ENCODE results near the gene HTR2C. TPM values are rescaled to one million over a fixed set of nuclear protein-coding genes. Genes with fewer than 3 reads are reported as not detected.
"Not testable (repeated sequence)": the region's sequence is repeated elsewhere in the genome, so short reads cannot be mapped to it uniquely, and the experiment has no call there.

Gene HTR2C
- total and polyA plus RNA-seq, 4 experiments from 2014 or later = not detected

- H3K36me3 ChIP-seq (ENCODE audit: insufficient read depth, low read length) = no peaks in the 10 kb centered on the region
- H3K4me1 Mint-ChIP-seq = no peaks in the 10 kb centered on the region
- ChIA-PET POLR2A (ENCODE audit: partially characterized antibody) (no interaction called here), CTCF (ENCODE audit: partially characterized antibody) (no interaction called here)
- H3K4me3 Mint-ChIP-seq = no peak overlapping the region
- no peaks in the 10 kb centered on the region for H3K36me3 Mint-ChIP-seq
- DNase-seq = no peak
- H3K27me3 Mint-ChIP-seq = no peaks in the 10 kb centered on the region
- H3K27me3 ChIP-seq (ENCODE audit: insufficient read depth, low read length) = no peaks in the 10 kb centered on the region
- no peak overlapping the region for H3K4me3 ChIP-seq (ENCODE audit: low read length in 2 of 2)
- H3K9me3 Mint-ChIP-seq = peaks cover 0 to 7% (median 1%) of the 10 kb centered on the region in 8 donors
- intact Hi-C loops (cut with micrococcal nuclease) = no loop called here
- H3K4me1 ChIP-seq (ENCODE audit: insufficient read depth, low read length) = no peaks in the 10 kb centered on the region
- H3K27ac Mint-ChIP-seq = no peak overlapping the region
- no peaks in the 10 kb centered on the region for H3K9me3 ChIP-seq (ENCODE audit: control insufficient read depth in 1 of 2, low read length in 2 of 2)
- H3K27ac ChIP-seq (ENCODE audit: low read depth, low read length) = no peak overlapping the region
These were observed 323.2 kb downstream of the HTR2C start for GRCh38 chrX:114906984-114907510.

GRCh38 chrX:114924423-114924822, 340.5 kb downstream of the HTR2C start:
- H3K27me3 ChIP-seq (ENCODE audit: insufficient read depth, low read length) = no peaks in the 10 kb centered on the region
- Mint-ChIP-seq H3K4me3 (no peak overlapping the region), H3K27me3 (no peaks in the 10 kb centered on the region), H3K9me3 (peaks cover 0 to 6% (median 0%) of the 10 kb centered on the region in 8 donors), H3K27ac (no peak overlapping the region), H3K36me3 (no peaks in the 10 kb centered on the region), H3K4me1 (no peaks in the 10 kb centered on the region)
- POLR2A ChIA-PET (ENCODE audit: partially characterized antibody) = no interaction called here
- H3K27ac ChIP-seq (ENCODE audit: low read depth, low read length) = no peak overlapping the region
- intact Hi-C loops (cut with micrococcal nuclease) = no loop called here
- no peaks in the 10 kb centered on the region for H3K9me3 ChIP-seq (ENCODE audit: control insufficient read depth in 1 of 2, low read length in 2 of 2)
- H3K4me1 ChIP-seq (ENCODE audit: insufficient read depth, low read length) = no peaks in the 10 kb centered on the region
- no peak overlapping the region for H3K4me3 ChIP-seq (ENCODE audit: low read length in 2 of 2)
- CTCF ChIA-PET (ENCODE audit: partially characterized antibody) = no interaction called here
- H3K36me3 ChIP-seq (ENCODE audit: insufficient read depth, low read length) = no peaks in the 10 kb centered on the region
- no peak for DNase-seq

GRCh38 chrX:114924856-114925255, 341.0 kb downstream of the HTR2C start:
- Mint-ChIP-seq H3K4me3 (no peak overlapping the region), H3K27ac (no peak overlapping the region), H3K9me3 (peaks cover 0 to 6% (median 0%) of the 10 kb centered on the region in 8 donors), H3K4me1 (no peaks in the 10 kb centered on the region), H3K36me3 (no peaks in the 10 kb centered on the region), H3K27me3 (no peaks in the 10 kb centered on the region)
- Histone ChIP-seq H3K27me3 (ENCODE audit: insufficient read depth, low read length) (no peaks in the 10 kb centered on the region), H3K27ac (ENCODE audit: low read depth, low read length) (no peak overlapping the region), H3K9me3 (ENCODE audit: control insufficient read depth in 1 of 2, low read length in 2 of 2) (no peaks in the 10 kb centered on the region), H3K4me1 (ENCODE audit: insufficient read depth, low read length) (no peaks in the 10 kb centered on the region), H3K36me3 (ENCODE audit: insufficient read depth, low read length) (no peaks in the 10 kb centered on the region), H3K4me3 (ENCODE audit: low read length in 2 of 2) (no peak overlapping the region)
- CTCF ChIA-PET (ENCODE audit: partially characterized antibody) = no interaction called here
- intact Hi-C loops (cut with micrococcal nuclease) = no loop called here
- no peak for DNase-seq
- POLR2A ChIA-PET (ENCODE audit: partially characterized antibody) = no interaction called here

- no peak overlapping the region for H3K4me3 Mint-ChIP-seq
- no peaks in the 10 kb centered on the region for H3K27me3 Mint-ChIP-seq
- H3K9me3 Mint-ChIP-seq = peaks cover 0 to 17% (median 4%) of the 10 kb centered on the region in 8 donors
- Histone ChIP-seq H3K27me3 (ENCODE audit: insufficient read depth, low read length) (no peaks in the 10 kb centered on the region), H3K36me3 (ENCODE audit: insufficient read depth, low read length) (no peaks in the 10 kb centered on the region), H3K9me3 (ENCODE audit: control insufficient read depth in 1 of 2, low read length in 2 of 2) (no peaks in the 10 kb centered on the region), H3K27ac (ENCODE audit: low read depth, low read length) (no peak overlapping the region), H3K4me1 (ENCODE audit: insufficient read depth, low read length) (no peaks in the 10 kb centered on the region), H3K4me3 (ENCODE audit: low read length in 2 of 2) (no peak overlapping the region)
- no peaks in the 10 kb centered on the region for H3K4me1 Mint-ChIP-seq
- ChIA-PET POLR2A (ENCODE audit: partially characterized antibody) (no interaction called here), CTCF (ENCODE audit: partially characterized antibody) (no interaction called here)
- no peak for DNase-seq
- no peak overlapping the region for H3K27ac Mint-ChIP-seq
- H3K36me3 Mint-ChIP-seq = no peaks in the 10 kb centered on the region
- intact Hi-C loops (cut with micrococcal nuclease) = no loop called here
These were observed 346.3 kb downstream of the HTR2C start for GRCh38 chrX:114930227-114930626.

GRCh38 chrX:114932550-114932949, 348.7 kb downstream of the HTR2C start:
- no peaks in the 10 kb centered on the region for H3K36me3 ChIP-seq (ENCODE audit: insufficient read depth, low read length)
- intact Hi-C loops (cut with micrococcal nuclease) = no loop called here
- Mint-ChIP-seq H3K36me3 (no peaks in the 10 kb centered on the region), H3K4me3 (no peak overlapping the region), H3K9me3 (peaks cover 0 to 17% (median 4%) of the 10 kb centered on the region in 8 donors), H3K27ac (no peak overlapping the region), H3K4me1 (no peaks in the 10 kb centered on the region), H3K27me3 (no peaks in the 10 kb centered on the region)
- no peak for DNase-seq
- CTCF ChIA-PET (ENCODE audit: partially characterized antibody) = no interaction called here
- no peak overlapping the region for H3K4me3 ChIP-seq (ENCODE audit: low read length in 2 of 2)
- no peaks in the 10 kb centered on the region for H3K27me3 ChIP-seq (ENCODE audit: insufficient read depth, low read length)
- POLR2A ChIA-PET (ENCODE audit: partially characterized antibody) = no interaction called here
- no peaks in the 10 kb centered on the region for H3K9me3 ChIP-seq (ENCODE audit: control insufficient read depth in 1 of 2, low read length in 2 of 2)
- no peaks in the 10 kb centered on the region for H3K4me1 ChIP-seq (ENCODE audit: insufficient read depth, low read length)
- no peak overlapping the region for H3K27ac ChIP-seq (ENCODE audit: low read depth, low read length)

GRCh38 chrX:114933291-114933690, 349.4 kb downstream of the HTR2C start:
- H3K4me3 ChIP-seq (ENCODE audit: low read length in 2 of 2); CTCF ChIA-PET (ENCODE audit: partially characterized antibody); H3K27ac Mint-ChIP-seq; H3K4me1 ChIP-seq (ENCODE audit: insufficient read depth, low read length); H3K27ac ChIP-seq (ENCODE audit: low read depth, low read length); H3K36me3 Mint-ChIP-seq; intact Hi-C loops (cut with micrococcal nuclease); H3K27me3 Mint-ChIP-seq; H3K27me3 ChIP-seq (ENCODE audit: insufficient read depth, low read length); POLR2A ChIA-PET (ENCODE audit: partially characterized antibody); H3K9me3 ChIP-seq (ENCODE audit: control insufficient read depth in 1 of 2, low read length in 2 of 2); H3K4me1 Mint-ChIP-seq; DNase-seq; H3K36me3 ChIP-seq (ENCODE audit: insufficient read depth, low read length); H3K4me3 Mint-ChIP-seq: not testable (repeated sequence)
- H3K9me3 Mint-ChIP-seq = peaks cover 0 to 17% (median 4%) of the 10 kb centered on the region in 8 donors

GRCh38 chrX:114937090-114937489, 353.2 kb downstream of the HTR2C start:
- H3K4me1 Mint-ChIP-seq; H3K36me3 ChIP-seq (ENCODE audit: insufficient read depth, low read length); DNase-seq; H3K4me1 ChIP-seq (ENCODE audit: insufficient read depth, low read length); H3K36me3 Mint-ChIP-seq; H3K9me3 ChIP-seq (ENCODE audit: control insufficient read depth in 1 of 2, low read length in 2 of 2); POLR2A ChIA-PET (ENCODE audit: partially characterized antibody); H3K4me3 Mint-ChIP-seq; H3K27ac Mint-ChIP-seq; H3K27ac ChIP-seq (ENCODE audit: low read depth, low read length); H3K27me3 Mint-ChIP-seq; H3K27me3 ChIP-seq (ENCODE audit: insufficient read depth, low read length); CTCF ChIA-PET (ENCODE audit: partially characterized antibody); intact Hi-C loops (cut with micrococcal nuclease); H3K4me3 ChIP-seq (ENCODE audit: low read length in 2 of 2): not testable (repeated sequence)
- peaks cover 0 to 17% (median 3%) of the 10 kb centered on the region in 8 donors for H3K9me3 Mint-ChIP-seq

GRCh38 chrX:114952696-114953095, 368.8 kb downstream of the HTR2C start:
- H3K27me3 ChIP-seq (ENCODE audit: insufficient read depth, low read length) = no peaks in the 10 kb centered on the region
- ChIA-PET POLR2A (ENCODE audit: partially characterized antibody) (no interaction called here), CTCF (ENCODE audit: partially characterized antibody) (no interaction called here)
- no peaks in the 10 kb centered on the region for H3K9me3 ChIP-seq (ENCODE audit: control insufficient read depth in 1 of 2, low read length in 2 of 2)
- intact Hi-C loops (cut with micrococcal nuclease) = no loop called here
- H3K4me1 Mint-ChIP-seq = no peaks in the 10 kb centered on the region
- no peak overlapping the region for H3K4me3 Mint-ChIP-seq
- peaks cover 0 to 4% (median 0%) of the 10 kb centered on the region in 8 donors for H3K9me3 Mint-ChIP-seq
- no peaks in the 10 kb centered on the region for H3K36me3 ChIP-seq (ENCODE audit: insufficient read depth, low read length)
- H3K4me3 ChIP-seq (ENCODE audit: low read length in 2 of 2) = no peak overlapping the region
- H3K4me1 ChIP-seq (ENCODE audit: insufficient read depth, low read length) = no peaks in the 10 kb centered on the region
- H3K36me3 Mint-ChIP-seq = no peaks in the 10 kb centered on the region
- no peak for DNase-seq
- H3K27me3 Mint-ChIP-seq = no peaks in the 10 kb centered on the region
- no peak overlapping the region for H3K27ac ChIP-seq (ENCODE audit: low read depth, low read length)
- no peak overlapping the region for H3K27ac Mint-ChIP-seq

All from CD4-positive, alpha-beta memory T cell (primary cell).